GM13977 (cell line): ENCODE results near the gene PKMYT1.

Experiments
- DNase-seq: peaks from one replicate; pipeline ENCODE4 v3.0.0; 2012; ENCODE audit warnings: low spot score
- CTCF ChIP-seq: IDR thresholded peaks from 2 replicates; pipeline ENCODE4 v1.5.1; 2012; ENCODE audit warnings: mild to moderate bottlenecking, control low read depth; ENCODE audit not compliant: insufficient read depth; ENCODE audit errors: extremely low read depth, missing control alignments
- in situ Hi-C: fragments of 300-500 bp; cut with MboI; formaldehyde crosslinking; loops from one replicate; pipeline ENCODE4 v1.12.0; 2022; ENCODE audit warnings: low sequenced_read_pairs, low pct_unique_long_range_greater_than_20kb, mixed read lengths, inconsistent platforms; ENCODE audit not compliant: unreplicated experiment

PKMYT1 gene

GRCh38 chr16:3012828-3013420 lies 32.7 kb upstream of the PKMYT1 start, which contains the start of gene CLDN9:
Gene CLDN9 (plus strand): TSS chr16:3012923. CDS start chr16:3013363, 440 bp downstream.
- no peak for TF ChIP-seq CTCF
- in situ Hi-C loops = no loop called here
- DNase-seq = no peak

GRCh38 chr16:3012246-3012645 lies 32.0 kb upstream of the PKMYT1 start:
- no peak for TF ChIP-seq CTCF
- no peak for DNase-seq
- in situ Hi-C loops = no loop called here

- DNase-seq = no peak
Measured at GRCh38 chr16:3010510-3010909, 30.3 kb upstream of the PKMYT1 start.

GRCh38 chr16:3009568-3010390 lies 29.5 kb upstream of the PKMYT1 start:
- TF ChIP-seq CTCF = no peak
- in situ Hi-C loops = no loop called here
- DNase-seq = no peak

More at GRCh38 chr16:3010510-3010909, 30.3 kb upstream of the PKMYT1 start:
- in situ Hi-C loops = no loop called here
- no peak for TF ChIP-seq CTCF

GRCh38 chr16:3008690-3009037 lies 28.4 kb upstream of the PKMYT1 start:
- TF ChIP-seq CTCF = no peak
- DNase-seq = no peak
- in situ Hi-C loops = no loop called here

GRCh38 chr16:3007957-3008689 lies 27.9 kb upstream of the PKMYT1 start:
- TF ChIP-seq CTCF = no peak
- no peak for DNase-seq
- in situ Hi-C loops = no loop called here
